ES-I3 (cell line): ENCODE measurements around the gene TMPRSS7.
"Not testable (repeated sequence)": the region's sequence is repeated elsewhere in the genome, so short reads cannot be mapped to it uniquely, and the experiment has no call there.

ENCODE experiments used
- H3K36me3 ChIP-seq: 2 replicates; pipeline ENCODE4 v1.6.1; 2013; ENCODE audit warnings: mild to moderate bottlenecking, low read length, control low read depth, moderate library complexity; ENCODE audit not compliant: insufficient read depth
- H3K4me1 ChIP-seq: 2 replicates; pipeline ENCODE4 v1.6.1; 2013; ENCODE audit warnings: mild to moderate bottlenecking, control low read depth, low read length; ENCODE audit not compliant: insufficient read depth
- H3K9ac ChIP-seq: 2 replicates; pipeline ENCODE4 v1.6.1; 2013; ENCODE audit warnings: low read depth, mild to moderate bottlenecking, low read length, moderate library complexity
- H3K9me3 ChIP-seq: 2 replicates; pipeline ENCODE4 v1.6.1; 2013; ENCODE audit warnings: mild to moderate bottlenecking, low read length, moderate library complexity; ENCODE audit not compliant: control insufficient read depth, insufficient read depth

The TMPRSS7 gene

DNA sequence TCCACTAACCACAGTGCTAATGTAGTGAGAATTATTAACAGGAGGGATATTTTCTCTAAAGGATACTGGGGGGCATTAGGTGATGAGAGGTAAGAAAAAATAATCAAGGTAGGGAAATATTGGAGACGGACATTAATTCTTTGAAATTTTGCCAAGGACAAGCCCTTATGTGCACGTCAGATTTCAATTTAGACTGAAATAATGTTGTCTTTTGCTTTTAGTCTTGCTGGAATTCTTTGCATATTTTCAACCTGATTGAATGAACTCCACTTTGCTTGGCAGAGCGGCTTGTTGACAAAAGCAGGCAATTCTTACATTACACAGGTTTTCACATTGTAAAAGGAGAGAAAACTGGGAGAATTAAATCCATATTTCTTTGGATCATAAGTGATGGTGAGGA is 26.6 kb downstream of the TMPRSS7 start:
- no peaks in the 10 kb centered on the region for H3K9me3 ChIP-seq
- no peaks in the 10 kb centered on the region for H3K36me3 ChIP-seq
- no peak overlapping the region for H3K9ac ChIP-seq
- H3K4me1 ChIP-seq: peaks cover 7% of the 10 kb centered on the region; the same call in 1 of the 2 replicates

DNA sequence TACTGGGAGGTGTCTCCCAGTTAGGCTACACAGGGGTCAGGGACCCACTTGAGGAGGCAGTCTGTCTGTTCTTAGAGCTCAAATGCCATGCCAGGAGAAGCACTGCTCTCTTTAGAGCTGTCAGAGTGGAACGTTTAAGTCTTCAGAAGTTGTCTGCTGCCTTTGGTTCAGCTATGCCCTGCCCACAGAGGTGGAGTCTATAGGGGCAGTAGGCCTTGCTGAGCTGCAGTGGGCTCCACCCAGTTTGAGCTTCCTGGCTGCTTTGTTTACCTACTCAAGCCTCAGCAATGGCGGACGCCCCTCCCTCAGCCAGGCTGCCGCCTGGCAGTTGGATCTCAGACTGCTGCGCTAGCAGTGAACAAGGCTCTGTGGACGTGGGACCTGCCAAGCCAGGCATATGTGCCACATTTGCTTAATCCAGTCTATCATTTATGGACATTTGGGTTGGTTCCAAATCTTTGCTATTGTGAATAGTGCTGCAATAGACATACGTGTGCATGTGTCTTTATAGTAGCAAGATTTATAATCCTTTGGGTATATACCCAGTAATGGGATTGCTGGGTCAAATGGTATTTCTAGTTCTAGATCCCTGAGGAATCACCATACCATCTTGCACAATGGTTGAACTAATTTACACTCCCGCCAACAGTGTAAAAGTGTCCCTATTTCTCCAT is 38.0 kb downstream of the TMPRSS7 start:
- H3K9me3 ChIP-seq, H3K9ac ChIP-seq, H3K36me3 ChIP-seq: not testable (repeated sequence)
- H3K4me1 ChIP-seq: peaks cover 16% of the 10 kb centered on the region; the same call in 1 of the 2 replicates

DNA sequence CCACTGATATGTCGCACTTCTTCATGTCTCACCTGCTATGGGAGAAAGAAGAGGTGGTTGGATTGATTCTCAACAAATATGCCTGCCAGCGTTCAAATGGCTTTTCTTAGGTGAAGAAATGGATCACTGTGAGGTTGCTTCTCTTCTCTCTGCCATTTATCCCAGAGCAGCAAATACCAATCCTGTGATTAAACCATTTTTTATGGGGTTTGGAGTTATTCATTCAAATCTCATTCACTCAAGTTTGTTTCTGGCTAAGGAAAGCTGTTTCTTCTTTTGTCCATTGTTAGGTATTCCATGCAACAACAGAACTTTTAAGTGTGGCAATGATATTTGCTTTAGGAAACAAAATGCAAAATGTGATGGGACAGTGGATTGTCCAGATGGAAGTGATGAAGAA is 39.5 kb downstream of the TMPRSS7 start:
- Histone ChIP-seq H3K4me1 (peaks cover 16% of the 10 kb centered on the region; the same call in 1 of the 2 replicates), H3K36me3 (no peaks in the 10 kb centered on the region), H3K9ac (no peak overlapping the region), H3K9me3 (no peaks in the 10 kb centered on the region)

DNA sequence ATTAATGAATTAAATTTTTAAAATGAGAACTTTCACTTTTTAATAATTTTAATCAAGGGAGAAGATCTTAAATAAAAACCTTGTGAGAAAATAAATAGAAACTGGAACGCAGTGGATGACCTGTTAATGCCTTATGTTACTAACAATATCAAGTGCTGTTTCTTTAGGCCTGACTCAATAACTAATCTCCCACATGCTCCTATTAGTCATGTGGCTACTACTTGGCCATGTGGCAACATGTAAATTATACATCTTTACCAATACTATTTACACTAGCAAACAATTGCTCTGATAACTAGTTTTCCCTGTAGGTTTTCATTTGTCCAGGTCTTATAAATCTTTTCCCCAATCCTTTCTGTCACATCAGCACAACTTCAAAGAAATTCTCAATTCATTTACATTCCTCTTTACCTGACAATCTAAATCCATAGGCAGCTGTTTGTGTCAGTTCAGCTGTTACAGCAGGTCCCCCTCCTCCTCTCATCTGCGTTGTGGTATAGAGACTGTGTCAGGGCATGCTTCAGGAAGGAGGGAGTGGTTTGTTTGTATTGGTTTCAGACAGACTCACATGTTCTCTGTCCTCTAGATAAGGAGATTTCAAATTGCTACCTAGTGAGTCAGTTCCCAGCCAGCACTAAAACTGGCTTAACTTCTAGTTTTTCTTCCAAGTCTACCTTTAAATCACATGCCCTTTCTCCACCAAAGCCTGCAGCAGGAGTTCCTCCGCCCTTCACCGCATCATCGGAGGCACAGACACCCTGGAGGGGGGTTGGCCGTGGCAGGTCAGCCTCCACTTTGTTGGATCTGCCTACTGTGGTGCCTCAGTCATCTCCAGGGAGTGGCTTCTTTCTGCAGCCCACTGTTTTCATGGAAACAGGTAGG is 40.3 kb downstream of the TMPRSS7 start:
- Histone ChIP-seq H3K9ac (peak overlapping the region; percentile 0; the same call in 1 of the 2 replicates), H3K4me1 (peaks cover 16% of the 10 kb centered on the region; the same call in 1 of the 2 replicates), H3K9me3 (no peaks in the 10 kb centered on the region), H3K36me3 (no peaks in the 10 kb centered on the region)

DNA sequence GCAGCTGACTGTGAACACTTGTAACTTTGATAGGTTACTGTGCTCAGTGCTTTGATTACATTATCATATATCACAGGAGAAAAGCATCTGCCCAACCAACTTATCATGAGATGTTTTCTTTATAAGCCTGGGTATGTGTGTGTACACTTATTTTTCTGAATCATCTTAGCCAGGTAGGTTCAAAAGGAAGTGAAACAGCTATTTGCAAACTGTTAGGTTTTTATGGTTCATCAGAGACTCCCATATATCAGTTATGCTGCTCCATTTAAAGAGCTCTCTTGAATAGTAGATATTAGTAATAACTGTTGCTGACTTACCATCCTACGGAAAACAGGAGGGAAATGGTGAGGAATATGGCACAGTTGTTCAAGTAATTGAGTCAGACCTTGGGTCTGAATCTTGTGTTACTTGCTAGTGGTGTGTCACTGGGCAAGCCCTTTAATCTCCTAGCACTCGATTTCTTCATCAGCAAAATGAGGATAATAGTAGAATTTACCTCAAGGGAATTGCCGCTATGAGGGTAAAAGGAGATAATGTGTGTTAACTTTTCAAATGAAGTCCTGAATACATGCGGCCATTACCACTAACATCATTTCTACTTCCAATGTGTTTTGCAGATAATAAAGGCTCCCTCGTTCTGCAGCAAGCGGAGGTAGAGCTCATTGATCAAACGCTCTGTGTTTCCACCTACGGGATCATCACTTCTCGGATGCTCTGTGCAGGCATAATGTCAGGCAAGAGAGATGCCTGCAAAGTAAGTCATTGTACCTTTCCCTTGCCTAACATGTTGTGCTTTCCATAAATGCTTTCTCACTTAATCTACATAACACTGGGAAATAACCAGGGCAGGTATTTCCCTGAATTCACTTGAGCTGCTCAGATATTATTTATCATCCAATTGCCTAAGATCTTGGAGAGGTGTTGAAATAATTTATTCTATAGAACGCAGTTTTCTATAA is 43.9 kb downstream of the TMPRSS7 start:
- Histone ChIP-seq H3K9me3 (no peaks in the 10 kb centered on the region), H3K36me3 (no peaks in the 10 kb centered on the region), H3K9ac (no peak overlapping the region), H3K4me1 (peaks cover 16% of the 10 kb centered on the region; the same call in 1 of the 2 replicates)

DNA sequence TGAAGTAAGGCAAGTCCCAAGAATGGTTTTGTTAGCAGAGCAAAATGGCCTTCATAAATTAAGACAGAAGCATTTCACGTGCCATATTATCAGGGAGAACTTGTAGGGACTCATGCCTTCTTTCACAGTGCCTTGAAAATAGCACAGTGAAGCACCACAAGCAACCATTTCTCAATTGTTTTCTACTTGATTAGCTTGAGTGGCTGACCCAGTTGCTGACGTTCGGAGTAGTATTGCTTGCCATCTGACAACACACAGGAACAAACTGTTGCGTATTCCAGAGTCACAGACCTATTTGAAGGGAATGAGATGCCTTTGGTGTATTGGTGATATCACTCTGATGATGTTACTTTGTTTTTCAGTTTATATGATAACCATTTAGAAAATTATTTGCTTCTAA is 48.7 kb downstream of the TMPRSS7 start:
- Histone ChIP-seq H3K9me3 (no peaks in the 10 kb centered on the region), H3K36me3 (no peaks in the 10 kb centered on the region), H3K4me1 (peaks cover 17% of the 10 kb centered on the region; the same call in 1 of the 2 replicates), H3K9ac (no peak overlapping the region)

DNA sequence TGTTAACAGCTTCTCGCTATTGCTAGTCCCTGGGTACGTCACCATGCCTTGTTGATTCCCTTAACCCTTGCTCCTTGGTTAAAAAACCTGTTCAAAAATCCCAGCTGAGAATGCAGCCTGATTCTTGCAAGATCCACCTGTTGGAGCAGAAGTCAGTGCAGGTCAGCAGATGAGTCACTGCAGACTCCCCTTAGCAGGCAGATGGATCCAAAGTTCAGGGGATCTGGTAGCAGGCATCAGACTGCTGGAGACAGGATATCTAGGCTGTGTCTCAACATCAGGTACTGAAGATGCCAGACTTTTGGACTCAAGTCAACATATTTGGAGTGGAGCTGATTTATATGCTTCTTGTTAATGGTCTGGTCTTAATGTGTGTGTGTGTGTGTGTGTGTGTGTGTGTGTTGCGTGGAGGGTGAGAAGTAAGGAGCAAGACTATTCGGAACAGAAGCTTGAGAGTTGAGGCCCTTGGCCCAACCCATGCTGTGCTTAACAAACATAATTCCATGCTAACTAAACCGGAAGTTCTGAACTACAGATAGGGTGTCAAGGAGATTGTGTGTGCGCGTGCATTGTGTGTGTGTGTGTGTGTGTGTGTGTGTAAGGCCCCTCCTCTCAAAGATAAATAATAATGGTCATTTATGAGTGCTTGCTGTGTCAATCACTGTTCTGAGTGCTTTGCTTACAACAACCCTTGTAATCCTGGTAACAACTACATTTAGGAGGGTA is 50.6 kb downstream of the TMPRSS7 start:
- Histone ChIP-seq H3K4me1 (peaks cover 17% of the 10 kb centered on the region; the same call in 1 of the 2 replicates), H3K36me3 (no peaks in the 10 kb centered on the region), H3K9me3 (no peaks in the 10 kb centered on the region)

DNA sequence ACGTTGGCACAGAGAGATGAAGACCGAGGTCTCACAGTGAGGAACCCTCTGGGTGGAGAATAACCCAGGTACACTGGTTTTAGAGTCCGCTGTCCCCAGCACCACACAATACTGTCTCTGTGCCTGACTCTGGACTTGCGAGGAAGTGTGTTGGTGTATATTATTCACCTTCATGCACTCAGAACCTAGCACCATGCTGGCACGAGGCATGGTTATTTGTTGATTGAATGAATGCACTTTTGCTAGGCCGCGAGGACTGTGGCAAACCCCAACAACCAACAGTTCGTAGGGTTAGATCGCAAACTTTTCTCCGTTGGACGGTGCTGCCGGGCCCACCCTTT is 51.2 kb downstream of the TMPRSS7 start:
- peaks cover 17% of the 10 kb centered on the region for H3K4me1 ChIP-seq
- H3K36me3 ChIP-seq: no peaks in the 10 kb centered on the region
- peak overlapping the region; percentile 69 for H3K9ac ChIP-seq
- no peaks in the 10 kb centered on the region for H3K9me3 ChIP-seq

More for the DNA sequence above, 50.6 kb downstream of the TMPRSS7 start:
- no peak overlapping the region; the same call in 1 of the 2 replicates for H3K9ac ChIP-seq

DNA sequence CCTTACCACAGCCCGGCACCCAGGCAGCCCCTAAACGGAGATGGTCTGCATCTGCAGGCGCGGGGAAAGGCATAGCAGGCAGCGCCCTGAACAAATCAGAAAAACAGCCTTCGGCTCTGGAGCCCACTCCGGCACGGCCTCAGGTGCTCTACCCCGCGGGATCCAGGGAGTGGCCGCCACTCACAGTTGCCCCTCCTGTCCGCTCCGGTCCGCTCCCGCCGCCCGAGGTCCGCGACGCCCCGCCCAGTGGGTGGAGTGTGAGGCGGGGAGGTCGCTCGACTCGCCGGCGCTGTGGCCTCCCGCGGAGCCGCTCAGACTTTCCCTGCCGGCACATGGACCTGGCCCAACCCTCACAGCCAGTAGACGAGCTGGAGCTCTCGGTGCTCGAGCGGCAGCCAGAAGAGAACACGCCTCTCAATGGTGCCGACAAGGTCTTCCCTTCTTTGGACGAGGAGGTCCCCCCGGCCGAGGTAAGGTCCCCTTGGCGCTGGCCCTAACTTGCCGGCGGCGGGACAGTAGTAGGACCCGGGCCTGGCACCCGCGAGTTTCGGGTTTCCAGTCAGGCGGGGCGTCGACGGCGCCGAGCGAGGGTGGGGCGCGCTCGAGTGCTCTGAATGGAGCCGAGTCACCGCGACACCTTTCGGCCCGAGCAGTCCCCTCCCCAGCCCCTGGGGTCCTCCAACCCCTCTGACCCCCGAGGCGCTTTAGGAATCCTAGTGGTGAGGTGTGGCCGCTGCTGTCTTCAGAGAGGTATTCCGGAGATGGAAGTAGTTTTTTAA is 51.7 kb downstream of the TMPRSS7 start, which contains the start of gene C3orf52:
Gene C3orf52 (plus strand): TSS at position 314 of the 779 bp plus-strand sequence. CDS start 19 bp downstream, at position 333.
- peak within 1 kb of the TSS; percentile 69 for H3K9ac ChIP-seq

DNA sequence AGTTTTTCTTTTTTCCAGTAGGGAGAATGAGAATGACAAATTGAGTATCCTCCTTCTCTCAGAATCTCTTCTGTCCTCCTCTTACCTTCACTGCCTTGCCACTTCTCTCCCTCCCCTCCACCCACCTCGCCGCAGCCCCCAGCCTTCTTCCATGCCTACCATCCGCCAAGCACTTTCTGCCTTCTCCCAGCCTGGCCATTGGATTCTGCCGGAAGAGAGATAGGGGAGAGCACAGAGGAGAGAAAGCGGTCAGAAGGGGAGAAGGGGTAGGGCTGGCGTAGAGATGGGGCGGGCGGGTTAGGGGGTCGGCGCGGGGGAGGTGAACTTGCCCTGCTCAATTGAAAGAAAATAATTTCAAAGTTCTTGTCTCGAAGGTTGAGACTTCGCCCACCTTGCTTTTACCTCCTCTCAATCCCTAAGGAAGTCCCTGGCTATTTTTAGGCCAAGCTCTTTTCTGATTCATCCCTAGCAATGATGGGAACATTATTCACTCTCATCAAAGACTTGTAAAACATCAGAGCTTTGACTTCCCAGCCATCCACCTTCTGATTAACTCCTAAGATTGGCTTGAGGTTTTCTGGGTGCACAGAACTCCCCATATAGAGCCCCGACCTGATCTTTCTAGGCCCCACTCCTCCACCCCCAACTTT is 52.5 kb downstream of the TMPRSS7 start:
- H3K4me1 ChIP-seq: peaks cover 18% of the 10 kb centered on the region
- H3K9ac ChIP-seq: peak overlapping the region; percentile 69
- H3K36me3 ChIP-seq: no peaks in the 10 kb centered on the region
- H3K9me3 ChIP-seq: no peaks in the 10 kb centered on the region

More for the DNA sequence above, 51.7 kb downstream of the TMPRSS7 start, which contains the start of gene C3orf52:
- Histone ChIP-seq H3K9me3 (no peaks in the 10 kb centered on the region), H3K36me3 (no peaks in the 10 kb centered on the region), H3K4me1 (peaks cover 17% of the 10 kb centered on the region)

DNA sequence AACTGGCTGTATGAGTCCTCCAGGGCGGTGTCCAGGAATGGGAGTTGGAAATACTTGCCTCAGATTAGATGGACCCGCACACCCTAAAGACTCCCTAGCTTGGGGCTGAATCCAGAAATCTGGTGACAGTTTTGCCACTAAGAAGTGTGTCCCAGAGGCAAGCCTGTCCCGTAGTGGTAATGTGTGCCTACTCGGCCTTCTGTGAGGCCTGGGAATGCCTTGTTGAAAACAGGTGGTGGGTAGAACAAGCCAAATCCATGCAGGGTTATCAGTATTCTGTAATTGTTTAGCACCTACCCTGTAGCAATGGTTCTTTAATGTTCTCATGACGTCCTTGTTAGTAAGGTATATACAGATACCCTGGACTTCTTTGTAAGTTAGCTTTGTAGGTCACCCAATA is 53.2 kb downstream of the TMPRSS7 start:
- Histone ChIP-seq H3K9ac (peak overlapping the region; percentile 69; the same call in 1 of the 2 replicates), H3K4me1 (peaks cover 26% of the 10 kb centered on the region), H3K9me3 (no peaks in the 10 kb centered on the region), H3K36me3 (no peaks in the 10 kb centered on the region)

DNA sequence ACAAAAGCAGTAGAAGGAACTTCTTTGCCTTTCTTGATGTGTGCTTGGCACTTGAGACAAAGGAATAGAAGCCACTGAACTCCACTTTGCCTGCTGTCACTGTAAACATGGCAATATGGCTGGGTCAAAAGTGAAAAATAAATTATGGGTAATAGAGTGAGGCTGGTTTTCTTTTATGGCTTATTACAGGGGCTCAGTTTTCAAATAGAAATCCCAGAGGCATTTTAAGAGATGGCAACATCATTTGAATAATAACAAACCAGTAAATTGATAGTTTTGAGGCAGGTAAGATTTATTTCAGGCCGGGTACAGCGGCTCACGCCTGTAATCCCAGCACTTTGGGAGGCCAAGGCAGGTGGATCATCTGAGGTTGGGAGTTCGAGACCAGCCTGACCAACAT is 54.4 kb downstream of the TMPRSS7 start:
- Histone ChIP-seq H3K9me3 (no peaks in the 10 kb centered on the region), H3K4me1 (peaks cover 32% of the 10 kb centered on the region), H3K36me3 (no peaks in the 10 kb centered on the region), H3K9ac (no peak overlapping the region)
